DMS153 treated with DMSO at 0.1 percent for 48 hours (cell line): ENCODE measurements around the gene NUP93.
"Not testable (repeated sequence)": the region's sequence is repeated elsewhere in the genome, so short reads cannot be mapped to it uniquely, and the experiment has no call there.

ENCODE experiments used
- DNase-seq: peaks from one replicate; lab custom pipeline; 2025; ENCODE audit not compliant: unreplicated experiment; lab: John Stamatoyannopoulos, UW

The NUP93 gene

GRCh38 chr16:56810954-56811353 is 81.0 kb downstream of the NUP93 start:
- DNase-seq: no peak

DNA sequence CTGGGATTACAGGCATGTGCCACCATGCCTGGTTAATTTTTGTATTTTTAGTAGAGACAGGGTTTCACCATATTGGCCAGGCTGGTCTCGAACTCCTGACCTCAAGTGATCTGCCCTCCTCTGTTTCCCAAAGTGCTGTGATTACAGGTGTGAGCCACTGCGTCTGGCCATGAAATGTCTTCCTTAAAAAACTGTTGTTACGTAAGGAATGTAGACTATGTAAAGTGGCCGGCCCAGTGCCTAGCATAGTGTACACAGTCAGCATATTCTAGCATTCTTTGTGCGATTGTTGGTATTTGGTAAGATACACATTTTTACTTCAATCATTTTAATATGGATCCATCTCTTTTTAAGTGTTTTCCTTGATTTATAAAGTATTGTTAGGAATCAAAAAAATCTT is 81.7 kb downstream of the NUP93 start:
- not testable (repeated sequence) for DNase-seq

GRCh38 chr16:56812884-56813283 is 83.0 kb downstream of the NUP93 start:
- no peak for DNase-seq

GRCh38 chr16:56814537-56815432 is 84.9 kb downstream of the NUP93 start:
- no peak for DNase-seq

DNA sequence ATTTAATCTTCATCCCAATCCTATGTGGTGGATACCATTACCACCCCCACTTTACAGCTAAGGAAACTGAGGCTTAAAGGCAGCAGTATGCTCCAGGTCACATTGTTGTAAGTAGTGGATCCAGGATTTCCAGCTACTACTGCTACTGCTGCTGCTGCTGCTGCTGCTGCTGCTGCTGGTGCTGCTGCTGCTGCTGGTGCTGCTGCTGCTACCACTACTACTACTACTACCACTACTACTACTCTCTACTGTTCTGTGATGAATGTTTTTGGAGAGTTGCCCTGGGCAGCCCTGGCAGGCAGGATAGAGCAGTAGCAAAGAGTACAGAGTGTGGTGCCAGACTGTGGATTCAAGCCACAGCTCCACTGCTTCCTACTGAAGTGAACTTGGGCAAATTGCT is 85.8 kb downstream of the NUP93 start:
- DNase-seq: no peak

- DNase-seq: no peak
These were observed 87.1 kb downstream of the NUP93 start for GRCh38 chr16:56817056-56817455.

DNA sequence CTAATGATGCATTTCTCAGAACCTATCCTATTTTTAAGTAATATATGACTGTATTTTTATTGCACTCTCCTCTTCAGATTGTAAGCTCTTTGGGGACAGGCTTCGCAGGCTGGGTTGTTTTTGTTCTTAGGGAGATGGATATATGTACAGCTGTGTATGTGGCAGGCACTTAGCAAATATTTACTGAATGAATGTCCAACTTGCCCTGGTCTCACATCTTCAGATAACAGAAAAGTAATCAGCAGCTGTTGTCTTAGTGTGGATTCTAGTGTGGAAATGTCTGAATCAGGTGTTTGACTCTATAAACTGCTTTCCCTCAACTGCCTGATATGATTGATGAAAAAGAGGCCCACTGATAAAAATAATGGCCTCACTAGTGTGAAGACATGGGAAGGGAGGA is 88.0 kb downstream of the NUP93 start:
- no peak for DNase-seq

GRCh38 chr16:56823081-56823733 is 93.3 kb downstream of the NUP93 start:
- DNase-seq: no peak

- DNase-seq: no peak
These were observed 94.4 kb downstream of the NUP93 start for GRCh38 chr16:56824331-56824730.

GRCh38 chr16:56824804-56825203 is 94.9 kb downstream of the NUP93 start:
- DNase-seq: no peak

GRCh38 chr16:56825826-56826225 is 95.9 kb downstream of the NUP93 start:
- DNase-seq: no peak

GRCh38 chr16:56828647-56829046 is 98.7 kb downstream of the NUP93 start:
- no peak for DNase-seq

- no peak for DNase-seq
These were observed 100.7 kb downstream of the NUP93 start for GRCh38 chr16:56830669-56831068.

- no peak for DNase-seq
These were observed 102.8 kb downstream of the NUP93 start for GRCh38 chr16:56832768-56833167.

- no peak for DNase-seq
These were observed 103.5 kb downstream of the NUP93 start for GRCh38 chr16:56833243-56833970.

DNA sequence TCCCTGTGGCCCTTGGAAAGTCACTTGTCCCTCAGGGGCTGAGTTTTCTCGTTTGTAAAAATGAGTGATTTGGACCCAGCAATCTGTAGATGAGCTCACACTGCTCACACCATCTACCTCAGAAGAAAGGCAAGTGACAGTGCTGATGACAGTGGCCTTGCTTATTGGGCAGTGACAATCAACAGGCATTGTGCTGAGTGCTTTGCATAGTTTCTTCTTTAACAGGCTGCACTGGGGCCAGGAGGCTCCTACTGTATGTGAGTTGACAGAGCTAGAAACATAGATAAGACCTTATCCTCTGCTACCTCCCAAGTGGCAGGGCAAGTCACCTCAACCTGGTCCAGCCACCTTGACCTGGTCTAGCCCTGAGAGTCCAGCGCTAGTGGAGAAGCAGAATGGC is 105.4 kb downstream of the NUP93 start:
- DNase-seq: no peak

- no peak for DNase-seq
These were observed 106.7 kb downstream of the NUP93 start for GRCh38 chr16:56836410-56837230.

GRCh38 chr16:56838622-56839337 is 108.9 kb downstream of the NUP93 start:
- DNase-seq: no peak

GRCh38 chr16:56841233-56841632 is 111.3 kb downstream of the NUP93 start:
- no peak for DNase-seq

- DNase-seq: no peak
These were observed 111.7 kb downstream of the NUP93 start for GRCh38 chr16:56841659-56842058.
